Sigmoid colon (tissue), 4 donors: Measurements from ENCODE around the gene LEPROT.

Experiments used
- POLR2AphosphoS5 ChIP-seq, 4 donors: sonication (generic); formaldehyde crosslinking; IDR thresholded peaks; one replicate each; pipeline ENCODE4 v1.6.1; 2017; ENCODE audit warnings: antibody characterized with exemption in 4 of 4
- TF ChIP-seq, protein P1 (sequence below), 4 experiments: fragments of 450-650 bp in 3 of 4; fragments of 200-600 bp in 1 of 4; IDR thresholded peaks; one replicate each; pipeline ENCODE4 v1.5.1; 2016 to 2019; ENCODE audit warnings: antibody characterized with exemption in 4 of 4, mild to moderate bottlenecking in 3 of 4, moderate library complexity in 2 of 4

DNA sequence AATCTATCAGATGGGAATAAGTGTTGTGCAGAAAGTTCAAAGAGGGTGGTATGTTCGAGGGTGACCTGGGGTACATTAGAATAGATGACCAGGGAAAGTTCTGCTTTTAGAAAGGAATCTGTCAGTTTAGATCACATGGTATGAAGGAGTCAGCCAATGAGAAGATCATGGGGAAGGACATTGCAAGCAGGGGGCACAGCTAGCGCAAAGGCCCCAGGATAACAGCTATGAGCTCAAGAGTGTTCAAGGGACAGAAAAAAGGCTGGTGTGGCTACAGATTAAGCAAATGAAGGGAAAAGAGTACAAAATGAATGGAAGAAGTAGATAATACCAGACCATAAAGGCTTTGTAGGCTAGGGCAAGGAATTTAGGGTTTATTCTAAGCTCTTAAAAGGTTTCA is 8.6 kb downstream of the LEPROT start:
- TF ChIP-seq, protein P1, sequence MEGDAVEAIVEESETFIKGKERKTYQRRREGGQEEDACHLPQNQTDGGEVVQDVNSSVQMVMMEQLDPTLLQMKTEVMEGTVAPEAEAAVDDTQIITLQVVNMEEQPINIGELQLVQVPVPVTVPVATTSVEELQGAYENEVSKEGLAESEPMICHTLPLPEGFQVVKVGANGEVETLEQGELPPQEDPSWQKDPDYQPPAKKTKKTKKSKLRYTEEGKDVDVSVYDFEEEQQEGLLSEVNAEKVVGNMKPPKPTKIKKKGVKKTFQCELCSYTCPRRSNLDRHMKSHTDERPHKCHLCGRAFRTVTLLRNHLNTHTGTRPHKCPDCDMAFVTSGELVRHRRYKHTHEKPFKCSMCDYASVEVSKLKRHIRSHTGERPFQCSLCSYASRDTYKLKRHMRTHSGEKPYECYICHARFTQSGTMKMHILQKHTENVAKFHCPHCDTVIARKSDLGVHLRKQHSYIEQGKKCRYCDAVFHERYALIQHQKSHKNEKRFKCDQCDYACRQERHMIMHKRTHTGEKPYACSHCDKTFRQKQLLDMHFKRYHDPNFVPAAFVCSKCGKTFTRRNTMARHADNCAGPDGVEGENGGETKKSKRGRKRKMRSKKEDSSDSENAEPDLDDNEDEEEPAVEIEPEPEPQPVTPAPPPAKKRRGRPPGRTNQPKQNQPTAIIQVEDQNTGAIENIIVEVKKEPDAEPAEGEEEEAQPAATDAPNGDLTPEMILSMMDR (IDR thresholded peaks at IDR 0.05): no peak
- no peak for TF ChIP-seq POLR2AphosphoS5 (IDR thresholded peaks at IDR 0.05)
